Activated CD8-positive, alpha-beta memory T cell treated with anti-CD3 and anti-CD28 coated beads for 48 hours (primary cell): ENCODE measurements around the gene NTSR2.

Experiments used
- DNase-seq, 3 experiments: peaks; one replicate each; pipeline ENCODE4 v3.0.0-alpha.2; 2020; ENCODE audit warnings: low read depth in 2 of 3, low spot score in 2 of 3

Gene NTSR2

DNA sequence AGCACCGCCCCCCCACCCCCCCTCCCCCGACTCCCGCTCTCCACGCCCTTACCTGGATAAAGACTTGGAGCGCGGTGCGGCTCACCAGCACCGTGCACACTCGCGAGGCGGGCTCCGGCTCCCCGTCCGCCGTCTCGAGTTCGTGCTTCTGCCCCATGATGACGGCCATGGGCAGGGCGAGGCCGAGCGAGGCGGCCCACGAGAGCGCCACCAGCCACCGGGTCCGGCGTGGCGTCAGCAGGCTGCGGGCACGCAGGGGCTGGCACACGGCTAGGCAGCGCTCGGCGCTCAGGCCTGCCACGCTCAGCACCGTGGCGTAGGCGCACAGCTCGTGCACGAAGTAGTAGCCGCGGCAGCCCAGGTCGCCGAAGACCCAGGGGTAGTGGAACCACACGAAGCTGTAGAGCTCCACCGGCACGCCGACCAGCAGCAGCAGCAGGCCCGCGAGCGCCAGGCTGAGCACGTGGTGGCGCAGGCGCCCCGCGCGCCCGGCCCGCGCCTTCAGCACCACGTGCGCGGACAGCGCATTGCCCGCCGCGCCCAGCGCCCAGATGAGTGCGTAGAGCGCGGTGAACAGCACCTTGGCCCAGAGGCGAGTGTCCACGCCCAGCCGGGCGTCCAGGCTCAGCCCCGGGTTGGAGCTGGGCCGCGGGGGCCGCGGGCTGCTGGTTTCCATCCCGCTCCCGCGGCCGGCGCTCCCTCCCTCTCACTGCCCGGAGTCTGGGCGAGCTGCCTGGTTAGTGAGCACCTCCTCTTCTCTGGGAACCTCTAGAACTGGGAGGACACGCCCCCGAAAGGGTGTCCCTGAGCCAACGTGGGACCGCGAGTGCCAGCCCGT, at the start of gene NTSR2:
NTSR2 (minus strand) TSS at position 742 of the 838 bp plus-strand sequence; CDS start at position 676, 66 bp downstream.
- peak in 1 of 3 experiments; percentile 10 for DNase-seq

DNA sequence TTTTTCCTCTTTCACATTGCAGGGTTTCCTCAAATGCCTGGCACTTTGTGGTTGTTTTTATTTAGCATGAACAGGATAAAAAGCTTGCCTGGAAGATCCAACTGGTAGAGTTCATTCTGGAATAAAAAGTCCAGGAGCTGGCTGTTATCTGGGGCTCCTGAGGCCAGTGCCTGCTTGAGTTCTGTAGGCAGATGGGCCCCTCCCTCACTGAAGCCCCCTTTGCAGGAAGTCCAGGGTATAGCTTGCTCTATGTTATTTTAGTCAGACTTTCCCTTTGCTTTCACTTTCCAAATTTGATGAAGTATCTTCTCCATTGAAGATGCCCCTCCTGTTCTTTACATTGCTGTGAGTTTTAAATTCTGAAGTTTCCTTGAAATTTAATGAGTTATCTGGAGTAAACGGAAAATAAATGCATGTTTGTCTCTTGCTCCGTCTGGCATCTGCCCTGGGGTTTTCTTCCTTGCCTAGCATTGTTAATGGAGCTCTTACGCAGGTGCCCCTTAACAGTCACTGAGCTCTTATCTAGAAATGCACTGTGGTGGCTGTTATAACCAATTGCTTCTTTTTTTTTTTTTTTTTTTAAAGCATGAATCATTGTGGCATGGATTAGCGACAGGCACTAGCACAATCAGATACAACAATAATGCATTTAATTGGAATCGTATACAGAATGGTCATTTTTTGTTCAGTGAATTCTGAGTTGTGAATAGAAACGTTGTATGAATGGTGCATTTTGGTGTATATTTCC, 49.4 kb upstream of the NTSR2 start:
- DNase-seq: no peak

- DNase-seq: no peak
These were observed 48.6 kb upstream of the NTSR2 start for GRCh38 chr2:11718606-11719005.

DNA sequence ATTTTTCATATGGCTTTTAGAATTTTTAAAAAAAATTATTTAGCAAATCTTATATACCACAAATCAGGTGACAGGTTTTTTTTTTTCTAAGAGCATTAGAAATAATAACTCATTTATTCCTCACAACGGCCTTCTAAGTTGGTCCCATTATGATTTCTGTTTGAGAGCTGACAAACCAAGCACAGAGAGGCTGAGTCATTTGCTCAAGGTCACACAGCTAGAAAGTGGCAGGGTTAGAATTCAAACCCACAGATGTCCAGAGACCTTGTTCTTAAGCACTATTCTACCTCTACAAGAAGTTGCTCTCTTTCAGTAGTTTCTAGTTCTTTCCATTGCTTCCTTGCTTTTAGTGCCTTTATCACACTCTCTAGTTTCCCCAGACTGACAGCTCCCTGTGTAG, 47.6 kb upstream of the NTSR2 start:
- DNase-seq: no peak

DNA sequence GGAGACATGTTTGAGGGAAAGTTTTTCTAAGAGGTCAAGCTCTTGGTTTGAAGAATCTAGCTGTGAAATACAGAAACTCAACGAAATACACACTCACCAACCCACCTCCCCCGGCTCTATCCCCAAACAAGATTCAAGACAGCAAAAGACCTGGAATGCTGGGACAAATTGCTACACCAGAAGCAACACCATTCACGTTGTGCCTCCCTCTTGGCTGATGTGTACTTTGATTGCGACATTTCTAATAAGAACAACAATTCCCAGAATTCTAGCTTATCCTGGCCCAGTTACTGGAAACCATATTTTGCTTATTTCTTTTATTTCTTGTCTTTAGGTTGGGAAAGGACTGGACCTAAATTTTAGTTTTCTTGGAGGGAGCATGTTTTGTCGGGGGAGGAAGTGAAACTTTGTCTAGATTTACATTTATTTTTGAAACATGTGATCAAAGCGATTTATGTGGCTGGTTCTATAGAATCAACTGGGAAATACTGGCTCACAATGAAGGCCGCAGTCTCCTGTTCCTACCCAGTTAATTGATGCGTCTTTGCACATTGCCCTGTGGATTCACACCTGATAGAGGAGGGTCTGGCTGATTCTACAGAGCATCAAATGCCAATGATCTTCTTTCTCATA, 46.8 kb upstream of the NTSR2 start:
- no peak for DNase-seq

DNA sequence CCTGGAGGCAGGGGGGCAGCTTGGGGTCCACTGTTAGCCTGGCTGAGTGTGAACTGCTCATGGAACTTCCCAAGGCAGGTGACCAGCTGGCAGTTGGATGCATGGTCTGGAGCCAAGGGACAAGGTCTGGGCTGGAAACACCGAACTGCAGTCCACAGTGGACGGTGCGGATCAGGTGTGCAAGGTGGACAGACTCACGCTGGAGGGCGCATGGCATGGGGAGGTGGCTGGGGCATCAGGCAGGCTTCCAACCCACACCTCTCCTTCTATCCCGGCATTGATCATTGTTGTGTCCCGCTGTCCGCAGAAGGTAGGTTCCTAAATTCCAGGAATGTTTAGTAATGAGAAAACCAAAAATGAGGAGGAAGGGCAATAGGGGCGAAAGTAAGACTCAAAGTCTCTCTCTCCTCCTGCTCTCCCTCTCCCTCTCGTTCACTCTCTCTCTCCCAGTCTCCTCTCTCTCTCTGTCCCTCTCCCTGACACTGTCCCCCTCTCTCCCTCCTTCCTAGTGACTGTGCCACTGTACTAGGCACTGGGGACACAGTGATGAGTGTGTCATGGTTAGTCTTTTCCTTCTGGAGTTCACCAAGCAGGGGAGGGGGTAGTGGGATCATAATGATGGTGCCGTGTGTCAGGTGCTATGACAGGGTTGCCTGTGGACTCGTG, 46.1 kb upstream of the NTSR2 start:
- no peak for DNase-seq

- no peak for DNase-seq
These were observed 43.8 kb upstream of the NTSR2 start for GRCh38 chr2:11713815-11714214.

DNA sequence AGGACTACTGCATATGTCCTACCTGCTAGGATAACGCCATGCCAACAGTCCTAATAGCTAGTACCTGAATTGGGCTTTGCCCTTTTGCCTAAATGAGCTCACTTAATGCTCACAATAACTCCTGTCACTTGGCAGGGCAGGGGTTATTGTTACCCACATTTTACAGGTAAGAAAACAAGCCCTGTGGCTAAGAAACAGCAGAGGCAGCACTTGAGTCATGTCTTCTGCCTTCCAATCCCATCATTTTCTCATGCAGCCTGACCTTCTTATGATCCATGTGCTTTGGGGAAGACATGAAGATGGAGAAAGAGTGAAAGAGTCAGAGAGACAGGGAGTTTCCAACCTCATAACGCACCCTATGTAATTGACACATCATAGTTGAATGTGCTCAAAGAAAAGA, 42.9 kb upstream of the NTSR2 start:
- no peak for DNase-seq

GRCh38 chr2:11711751-11712150, 41.8 kb upstream of the NTSR2 start:
- DNase-seq: no peak

DNA sequence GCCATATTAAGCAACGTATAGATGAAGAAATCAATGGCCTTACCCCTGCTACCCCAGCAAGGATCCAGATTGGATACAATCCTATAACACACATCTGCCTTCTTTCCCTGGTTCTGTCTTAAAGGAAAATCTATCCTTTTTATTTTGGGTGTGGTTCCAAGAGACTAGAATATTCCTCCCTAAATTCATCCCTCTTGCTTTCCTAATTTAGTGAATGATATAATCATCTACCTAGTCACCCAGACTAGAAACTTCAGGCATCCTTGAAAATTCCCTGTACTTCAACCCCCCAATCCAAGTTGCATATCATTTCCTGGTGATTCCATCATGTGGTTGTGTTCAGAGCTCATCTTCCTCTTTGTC, 41.3 kb upstream of the NTSR2 start:
- DNase-seq: no peak

DNA sequence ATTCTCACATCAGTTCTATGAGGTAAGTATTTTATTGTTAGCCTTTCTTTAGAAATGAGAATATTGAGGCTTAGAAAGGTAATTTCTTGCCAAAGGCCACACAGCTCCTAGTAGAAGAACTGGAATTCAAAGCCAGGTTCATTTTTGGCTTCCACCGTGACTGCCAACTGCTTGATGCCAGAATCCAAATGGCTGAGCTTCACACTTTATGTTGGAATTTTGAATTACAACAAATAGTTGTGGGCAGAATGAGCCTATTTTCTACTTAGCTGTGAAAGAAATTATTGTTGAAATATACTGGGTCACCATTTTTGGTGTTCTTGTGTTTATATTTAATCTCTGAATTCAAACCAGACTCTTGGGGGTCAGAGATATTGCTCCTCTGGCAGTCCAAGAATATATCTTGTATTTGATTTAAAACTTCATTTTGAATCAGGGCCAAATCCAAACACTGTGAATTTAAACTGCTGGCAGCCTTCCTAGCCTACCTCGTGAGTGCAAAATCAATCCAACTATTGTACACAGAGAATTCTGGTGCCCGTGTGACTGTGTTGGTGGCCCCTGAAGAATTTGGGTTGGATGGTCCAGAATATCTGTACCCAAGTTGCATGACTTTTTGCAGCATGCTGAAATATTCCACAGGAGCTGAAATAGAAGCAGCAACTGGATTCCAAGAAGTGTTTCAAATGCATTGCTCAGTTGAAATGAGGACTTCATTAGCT, 40.8 kb upstream of the NTSR2 start:
- no peak for DNase-seq

- DNase-seq: no peak
These were observed 40.2 kb upstream of the NTSR2 start for GRCh38 chr2:11710210-11710609.

- no peak for DNase-seq
These were observed 39.3 kb upstream of the NTSR2 start for GRCh38 chr2:11709293-11709692.

DNA sequence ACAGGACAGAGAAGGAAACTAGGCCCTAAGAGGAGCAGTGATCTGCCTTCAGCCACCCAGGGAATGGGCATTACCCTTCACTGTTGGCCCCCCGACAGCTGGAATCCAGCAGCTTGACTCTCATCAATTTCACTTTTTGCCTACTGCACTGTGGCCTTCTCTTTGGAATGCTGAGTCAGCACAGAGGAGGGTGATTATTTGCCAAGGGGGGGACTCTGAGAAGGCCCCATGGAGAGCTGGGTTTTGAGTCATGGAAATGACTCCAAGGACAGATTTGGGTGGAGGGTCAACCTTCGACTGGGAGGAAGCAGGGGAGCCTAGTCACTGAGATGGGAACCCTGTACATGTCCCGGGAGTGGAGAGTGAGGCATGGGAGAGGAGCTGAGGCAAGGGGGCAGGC, 38.1 kb upstream of the NTSR2 start:
- no peak for DNase-seq

GRCh38 chr2:11705711-11706110, 35.7 kb upstream of the NTSR2 start:
- no peak for DNase-seq

GRCh38 chr2:11705063-11705462, 35.1 kb upstream of the NTSR2 start:
- DNase-seq: no peak

- DNase-seq: no peak
These were observed 33.7 kb upstream of the NTSR2 start for GRCh38 chr2:11703700-11704099.

GRCh38 chr2:11702946-11703345, 33.0 kb upstream of the NTSR2 start:
- DNase-seq: no peak

- no peak for DNase-seq
These were observed 31.8 kb upstream of the NTSR2 start for GRCh38 chr2:11701751-11702301.

DNA sequence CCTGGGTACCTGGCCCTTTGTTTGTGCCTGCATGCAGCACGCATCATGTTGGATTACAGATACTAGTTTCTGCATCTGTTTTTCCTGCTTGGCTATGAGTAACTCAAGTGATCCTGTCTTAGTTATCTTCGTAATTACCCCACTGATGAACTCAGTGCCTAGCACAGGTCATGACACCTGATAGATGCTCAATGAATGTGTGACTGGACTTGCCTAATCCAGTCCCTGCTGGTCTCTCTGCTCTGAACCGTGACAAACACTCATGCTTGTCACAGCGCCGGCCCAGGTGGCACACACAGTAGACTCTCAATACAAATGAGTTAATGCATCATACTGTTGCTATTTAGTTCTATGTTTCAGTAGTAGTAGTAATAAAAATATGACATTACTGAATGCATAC, 31.2 kb upstream of the NTSR2 start:
- DNase-seq: no peak
